WTC11 (cell line): ENCODE results near the gene SAXO2.

Experiments
- ATF1 ChIP-seq: sonication (generic); formaldehyde crosslinking; IDR thresholded peaks from 2 replicates; pipeline ENCODE4 v1.8.1; 2023; ENCODE audit warnings: mild to moderate bottlenecking, moderate library complexity, missing genetic modification reagents
- ATF2 ChIP-seq: sonication (generic); formaldehyde crosslinking; IDR thresholded peaks from 2 replicates; pipeline ENCODE4 v1.8.1; 2022; ENCODE audit warnings: low read depth, missing genetic modification reagents, borderline replicate concordance
- E2F5 ChIP-seq: sonication (generic); formaldehyde crosslinking; IDR thresholded peaks from 2 replicates; pipeline ENCODE4 v1.8.1; 2022; ENCODE audit warnings: mild to moderate bottlenecking, moderate library complexity, missing genetic modification reagents
- ESRRA ChIP-seq: sonication (generic); formaldehyde crosslinking; IDR thresholded peaks from 2 replicates; pipeline ENCODE4 v1.8.1; 2022; ENCODE audit warnings: mild to moderate bottlenecking, missing genetic modification reagents, borderline replicate concordance
- FOXK1 ChIP-seq: sonication (generic); formaldehyde crosslinking; IDR thresholded peaks from 2 replicates; pipeline ENCODE4 v1.8.0; 2022; ENCODE audit warnings: mild to moderate bottlenecking, moderate library complexity, missing genetic modification reagents
- HMGXB4 ChIP-seq: sonication (generic); formaldehyde crosslinking; IDR thresholded peaks from 2 replicates; pipeline ENCODE4 v1.8.1; 2023; ENCODE audit warnings: mild to moderate bottlenecking, moderate library complexity, missing genetic modification reagents
- JUN ChIP-seq: sonication (generic); formaldehyde crosslinking; IDR thresholded peaks from 2 replicates; pipeline ENCODE4 v1.8.0; 2023; ENCODE audit warnings: mild to moderate bottlenecking, missing genetic modification reagents
- NR2C2 ChIP-seq: sonication (generic); formaldehyde crosslinking; IDR thresholded peaks from 2 replicates; pipeline ENCODE4 v1.8.0; 2022; ENCODE audit warnings: mild to moderate bottlenecking, missing genetic modification reagents
- TCF7 ChIP-seq: sonication (generic); formaldehyde crosslinking; IDR thresholded peaks from 2 replicates; pipeline ENCODE4 v1.8.0; 2022; ENCODE audit warnings: mild to moderate bottlenecking, low read depth, missing genetic modification reagents, moderate library complexity
- ZNF263 ChIP-seq: sonication (generic); formaldehyde crosslinking; IDR thresholded peaks from 2 replicates; pipeline ENCODE4 v1.8.1; 2022; ENCODE audit warnings: low read depth, mild to moderate bottlenecking, moderate library complexity, missing genetic modification reagents
- TF ChIP-seq, protein P1 (sequence below): fragments of 200-600 bp; IDR thresholded peaks from 2 replicates; pipeline ENCODE4 v1.8.0; 2022; ENCODE audit warnings: antibody characterized with exemption
- TF ChIP-seq, protein P2 (sequence below): sonication (generic); formaldehyde crosslinking; IDR thresholded peaks from 2 replicates; pipeline ENCODE4 v1.8.0; 2022; ENCODE audit warnings: mild to moderate bottlenecking, missing genetic modification reagents

DNA sequence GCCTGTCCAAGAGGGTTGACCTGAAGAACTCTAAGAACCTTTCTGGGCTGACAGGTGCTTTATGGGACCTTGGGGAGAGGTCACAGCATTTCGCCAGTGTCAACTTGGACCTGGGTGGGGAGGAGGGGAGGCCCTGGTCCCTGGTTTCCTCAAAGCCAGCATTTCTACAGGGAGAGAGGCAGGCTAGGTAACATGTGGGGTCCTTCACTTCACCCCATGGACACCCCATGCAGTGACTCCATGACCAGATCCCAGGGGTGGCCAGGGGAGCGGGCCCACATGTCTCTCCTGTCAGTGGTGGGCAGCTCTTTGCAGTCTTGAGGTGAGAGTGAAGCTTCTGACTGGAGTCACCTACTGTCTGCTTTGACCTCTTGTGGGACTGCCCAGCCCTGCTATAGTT is 50.8 kb downstream of the SAXO2 start:
- TF ChIP-seq HMGXB4 (CRISPR knock-in tag) = no peak
- no peak for TF ChIP-seq JUN (CRISPR knock-in tag)
- TF ChIP-seq NR2C2 (CRISPR knock-in tag) = no peak
- TF ChIP-seq ATF2 (CRISPR knock-in tag) = no peak
- TF ChIP-seq ZNF263 = no peak
- TF ChIP-seq, protein P1, sequence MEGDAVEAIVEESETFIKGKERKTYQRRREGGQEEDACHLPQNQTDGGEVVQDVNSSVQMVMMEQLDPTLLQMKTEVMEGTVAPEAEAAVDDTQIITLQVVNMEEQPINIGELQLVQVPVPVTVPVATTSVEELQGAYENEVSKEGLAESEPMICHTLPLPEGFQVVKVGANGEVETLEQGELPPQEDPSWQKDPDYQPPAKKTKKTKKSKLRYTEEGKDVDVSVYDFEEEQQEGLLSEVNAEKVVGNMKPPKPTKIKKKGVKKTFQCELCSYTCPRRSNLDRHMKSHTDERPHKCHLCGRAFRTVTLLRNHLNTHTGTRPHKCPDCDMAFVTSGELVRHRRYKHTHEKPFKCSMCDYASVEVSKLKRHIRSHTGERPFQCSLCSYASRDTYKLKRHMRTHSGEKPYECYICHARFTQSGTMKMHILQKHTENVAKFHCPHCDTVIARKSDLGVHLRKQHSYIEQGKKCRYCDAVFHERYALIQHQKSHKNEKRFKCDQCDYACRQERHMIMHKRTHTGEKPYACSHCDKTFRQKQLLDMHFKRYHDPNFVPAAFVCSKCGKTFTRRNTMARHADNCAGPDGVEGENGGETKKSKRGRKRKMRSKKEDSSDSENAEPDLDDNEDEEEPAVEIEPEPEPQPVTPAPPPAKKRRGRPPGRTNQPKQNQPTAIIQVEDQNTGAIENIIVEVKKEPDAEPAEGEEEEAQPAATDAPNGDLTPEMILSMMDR = no peak
- TF ChIP-seq, protein P2, sequence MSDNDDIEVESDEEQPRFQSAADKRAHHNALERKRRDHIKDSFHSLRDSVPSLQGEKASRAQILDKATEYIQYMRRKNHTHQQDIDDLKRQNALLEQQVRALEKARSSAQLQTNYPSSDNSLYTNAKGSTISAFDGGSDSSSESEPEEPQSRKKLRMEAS (CRISPR knock-in tag) = no peak
- TF ChIP-seq ESRRA (CRISPR knock-in tag) = no peak
- TF ChIP-seq TCF7 (CRISPR knock-in tag) = no peak
- TF ChIP-seq E2F5 (CRISPR knock-in tag) = no peak
- TF ChIP-seq ATF1 (CRISPR knock-in tag) = no peak
- TF ChIP-seq FOXK1 (CRISPR knock-in tag) = no peak
